Thyroid gland (tissue), 4 donors: Measurements from ENCODE around the gene PEX7.

ENCODE experiments used
- CTCF ChIP-seq, 6 experiments: fragments of 200-600 bp in 3 of 6; fragments of 450-650 bp in 3 of 6; sonication (generic) in 3 of 6; IDR thresholded peaks; one replicate each; pipeline ENCODE4 v1.5.1; 2016 to 2019; ENCODE audit warnings: antibody characterized with exemption in 6 of 6, mild to moderate bottlenecking in 2 of 6, inconsistent platforms in 1 of 6, moderate library complexity in 1 of 6
- POLR2A ChIP-seq, 2 donors: fragments of 450-650 bp; IDR thresholded peaks; one replicate each; pipeline ENCODE4 v1.6.1; 2017; ENCODE audit warnings: antibody characterized with exemption in 2 of 2, mild to moderate bottlenecking in 2 of 2, moderate library complexity in 1 of 2

GRCh38 chr6:136826216-136826615 is 3.8 kb downstream of the PEX7 start:
- TF ChIP-seq CTCF (IDR thresholded peaks at IDR 0.05) (no peak), POLR2A (IDR thresholded peaks at IDR 0.05) (no peak)
